Endodermal cell (in vitro differentiated cells): ENCODE measurements around the gene ATIC. TPM values are rescaled to one million over a fixed set of nuclear protein-coding genes. Genes with fewer than 3 reads are reported as not detected.

Experiments
- DNase-seq: peaks from one replicate; pipeline ENCODE4 v3.0.0-alpha.2; 2017
- H3K27ac ChIP-seq: 2 replicates; pipeline ENCODE4 v1.5.1; 2013; ENCODE audit warnings: mild to moderate bottlenecking, low read depth, low read length, moderate library complexity
- H3K27me3 ChIP-seq: 2 replicates; pipeline ENCODE4 v1.6.1; 2013; ENCODE audit warnings: mild to moderate bottlenecking, low read length, moderate library complexity; ENCODE audit not compliant: insufficient read depth, control insufficient read depth, poor library complexity, severe bottlenecking
- H3K36me3 ChIP-seq: 2 replicates; pipeline ENCODE4 v1.7.0; 2013; ENCODE audit warnings: mild to moderate bottlenecking, low read length, moderate library complexity; ENCODE audit not compliant: control insufficient read depth, insufficient read depth
- H3K4me1 ChIP-seq: one replicate; pipeline ENCODE4 v1.7.0; 2013; ENCODE audit warnings: low read length; ENCODE audit not compliant: control insufficient read depth, insufficient read depth
- H3K4me3 ChIP-seq: 2 replicates; pipeline ENCODE4 v1.5.1; 2013; ENCODE audit warnings: mild to moderate bottlenecking, low read length, moderate library complexity
- H3K9ac ChIP-seq: 2 replicates; pipeline ENCODE4 v1.6.1; 2013; ENCODE audit warnings: mild to moderate bottlenecking, low read length, moderate library complexity; ENCODE audit not compliant: poor library complexity, severe bottlenecking; ENCODE audit errors: extremely low read depth
- H3K9me3 ChIP-seq: 2 replicates; pipeline ENCODE4 v1.6.1; 2013; ENCODE audit warnings: mild to moderate bottlenecking, low read length, moderate library complexity; ENCODE audit not compliant: control insufficient read depth
- H3K27ac Mint-ChIP-seq: 2 replicates; pipeline ENCODE4 v1.8.0; 2020; ENCODE audit warnings: mixed read lengths
- H3K27me3 Mint-ChIP-seq: 2 replicates; pipeline ENCODE4 v1.8.0; 2021; ENCODE audit warnings: mild to moderate bottlenecking, mixed read lengths; ENCODE audit not compliant: insufficient read depth
- H3K36me3 Mint-ChIP-seq: 2 replicates; pipeline ENCODE4 v1.8.0; 2020; ENCODE audit warnings: low read depth, mixed read lengths
- H3K4me1 Mint-ChIP-seq: 2 replicates; pipeline ENCODE4 v1.8.0; 2020; ENCODE audit warnings: mixed read lengths
- H3K4me3 Mint-ChIP-seq: 2 replicates; pipeline ENCODE4 v1.8.0; 2020; ENCODE audit warnings: mild to moderate bottlenecking, moderate library complexity, mixed read lengths
- H3K9me3 Mint-ChIP-seq: 2 replicates; pipeline ENCODE4 v1.8.0; 2020; ENCODE audit warnings: mild to moderate bottlenecking, mixed read lengths
- WGBS, 2 experiments: methylation state at CpG; one replicate each; pipeline versions ENCODE4 v1.1.5 to v1.1.7; 2013; ENCODE audit warnings: missing lambda C conversion rate in 2 of 2, mixed read lengths in 1 of 2; ENCODE audit not compliant: insufficient coverage in 1 of 2, insufficient read length in 1 of 2; 5-methylcytosine and 5-hydroxymethylcytosine counted together
- total RNA-seq, 2 donors: library from RNA; stranded (reverse); fragmentation: NEBNext Ultra II Directional in 1 of 2; extraction: Animal tissue kit (Norgen Biotek cat#: 25700) in 1 of 2; gene quantifications; 2 replicates in 1 of 2; 3 replicates in 1 of 2; pipeline ENCODE4 v1.2.1, GENCODE V29; 2021
- TF ChIP-seq, protein P1 (sequence below): fragments of 200-600 bp; sonication (generic); conservative IDR thresholded peaks from 2 replicates; pipeline ENCODE4 v1.5.0; 2021; ENCODE audit warnings: antibody characterized with exemption, mild to moderate bottlenecking

The ATIC gene
- total RNA-seq, 2 donors from 2014 or later, result 185 to 209 TPM

DNA sequence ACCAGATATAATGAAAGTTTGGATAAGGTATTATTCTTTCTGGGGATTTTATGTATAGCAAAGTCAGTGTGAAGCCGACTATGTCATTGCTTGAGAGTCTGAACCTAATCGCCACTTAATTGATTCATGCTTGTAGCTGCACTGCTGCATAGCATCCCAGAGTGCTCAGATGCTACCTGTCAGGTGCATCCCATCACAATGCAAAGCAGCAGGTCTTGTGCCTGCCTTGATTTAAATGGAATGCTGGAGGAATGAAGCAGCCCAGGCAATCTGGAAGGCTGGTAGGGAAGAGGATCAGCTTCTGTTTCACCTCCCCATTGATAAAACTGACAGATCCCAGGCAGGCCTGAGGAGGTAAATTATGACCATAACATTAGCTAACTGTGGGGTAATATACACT lies 40.4 kb upstream of the ATIC start:
- Histone ChIP-seq H3K4me3 (no peak overlapping the region), H3K4me1 (peaks cover 9% of the 10 kb centered on the region), H3K9ac (no peak overlapping the region), H3K27me3 (no peaks in the 10 kb centered on the region), H3K9me3 (no peaks in the 10 kb centered on the region), H3K36me3 (no peaks in the 10 kb centered on the region), H3K27ac (no peak overlapping the region)
- Mint-ChIP-seq H3K27me3 (no peaks in the 10 kb centered on the region), H3K9me3 (no peaks in the 10 kb centered on the region), H3K4me3 (no peak overlapping the region), H3K36me3 (no peaks in the 10 kb centered on the region), H3K27ac (no peak overlapping the region), H3K4me1 (peaks cover 19% of the 10 kb centered on the region)
- WGBS, 2 experiments, result 92 to 100% methylated on average over 2 of the region's 2 CpGs
- TF ChIP-seq, protein P1, sequence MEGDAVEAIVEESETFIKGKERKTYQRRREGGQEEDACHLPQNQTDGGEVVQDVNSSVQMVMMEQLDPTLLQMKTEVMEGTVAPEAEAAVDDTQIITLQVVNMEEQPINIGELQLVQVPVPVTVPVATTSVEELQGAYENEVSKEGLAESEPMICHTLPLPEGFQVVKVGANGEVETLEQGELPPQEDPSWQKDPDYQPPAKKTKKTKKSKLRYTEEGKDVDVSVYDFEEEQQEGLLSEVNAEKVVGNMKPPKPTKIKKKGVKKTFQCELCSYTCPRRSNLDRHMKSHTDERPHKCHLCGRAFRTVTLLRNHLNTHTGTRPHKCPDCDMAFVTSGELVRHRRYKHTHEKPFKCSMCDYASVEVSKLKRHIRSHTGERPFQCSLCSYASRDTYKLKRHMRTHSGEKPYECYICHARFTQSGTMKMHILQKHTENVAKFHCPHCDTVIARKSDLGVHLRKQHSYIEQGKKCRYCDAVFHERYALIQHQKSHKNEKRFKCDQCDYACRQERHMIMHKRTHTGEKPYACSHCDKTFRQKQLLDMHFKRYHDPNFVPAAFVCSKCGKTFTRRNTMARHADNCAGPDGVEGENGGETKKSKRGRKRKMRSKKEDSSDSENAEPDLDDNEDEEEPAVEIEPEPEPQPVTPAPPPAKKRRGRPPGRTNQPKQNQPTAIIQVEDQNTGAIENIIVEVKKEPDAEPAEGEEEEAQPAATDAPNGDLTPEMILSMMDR, result no peak
- DNase-seq, result peak; percentile 54

DNA sequence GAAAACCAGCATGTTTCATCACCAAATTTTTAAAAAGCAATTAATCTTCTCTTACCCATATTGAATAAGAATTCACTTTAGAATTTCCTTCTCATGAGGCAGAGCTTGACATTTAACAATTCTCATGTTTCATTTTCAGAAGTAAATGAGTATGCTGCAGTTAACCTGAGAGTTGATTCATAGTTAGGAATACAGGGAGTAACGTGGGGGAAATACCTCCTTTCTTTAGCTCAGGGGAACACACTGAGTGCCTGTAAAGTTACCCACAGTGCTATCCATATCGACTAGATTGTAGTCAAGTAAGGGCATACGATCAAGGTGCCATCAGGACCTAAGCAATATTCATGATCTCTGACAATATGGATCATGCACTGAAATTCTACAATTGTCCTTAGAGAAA lies 38.9 kb upstream of the ATIC start:
- Mint-ChIP-seq H3K27me3 (no peaks in the 10 kb centered on the region), H3K36me3 (no peaks in the 10 kb centered on the region), H3K27ac (no peak overlapping the region), H3K4me1 (peaks cover 22% of the 10 kb centered on the region), H3K4me3 (no peak overlapping the region), H3K9me3 (no peaks in the 10 kb centered on the region)
- H3K9me3 ChIP-seq, result no peaks in the 10 kb centered on the region
- H3K4me1 ChIP-seq, result peaks cover 12% of the 10 kb centered on the region
- no peak overlapping the region for H3K9ac ChIP-seq
- no peaks in the 10 kb centered on the region for H3K36me3 ChIP-seq
- no peak for DNase-seq
- H3K27me3 ChIP-seq, result no peaks in the 10 kb centered on the region
- no peak overlapping the region for H3K27ac ChIP-seq
- 94% methylated on average over 2 to 3 of the region's 3 CpGs for whole genome bisulfite sequencing, 2 experiments
- no peak overlapping the region for H3K4me3 ChIP-seq
- TF ChIP-seq, protein P1, result no peak

DNA sequence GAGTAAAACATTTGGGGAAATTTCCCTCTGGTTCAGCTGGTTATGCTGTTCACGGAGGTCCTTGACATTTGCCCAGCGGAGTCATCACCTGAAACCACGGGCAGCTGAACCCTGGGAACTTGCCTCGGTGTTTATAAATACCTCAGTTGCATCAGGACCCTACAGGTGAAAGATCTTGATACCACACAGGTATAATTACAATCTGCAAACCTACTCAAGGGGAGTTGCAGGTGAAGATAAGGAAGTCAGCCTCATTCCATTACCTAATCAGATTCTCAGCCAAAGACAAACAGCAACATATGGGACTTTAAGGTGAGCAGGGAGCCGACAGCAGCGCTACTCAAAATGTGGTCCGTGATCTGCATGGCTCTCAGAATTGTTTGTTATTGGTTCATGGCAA lies 37.0 kb upstream of the ATIC start:
- Histone ChIP-seq H3K36me3 (no peaks in the 10 kb centered on the region), H3K4me3 (no peak overlapping the region), H3K9me3 (no peaks in the 10 kb centered on the region), H3K9ac (no peak overlapping the region), H3K27me3 (no peaks in the 10 kb centered on the region), H3K4me1 (peaks cover 12% of the 10 kb centered on the region), H3K27ac (no peak overlapping the region)
- WGBS, 2 experiments, result 77 to 81% methylated on average over 6 to 7 of the region's 7 CpGs
- Mint-ChIP-seq H3K4me1 (peaks cover 20% of the 10 kb centered on the region), H3K4me3 (no peak overlapping the region), H3K9me3 (no peaks in the 10 kb centered on the region), H3K27me3 (no peaks in the 10 kb centered on the region), H3K36me3 (no peaks in the 10 kb centered on the region), H3K27ac (peak overlapping the region; percentile 32)
- no peak for DNase-seq
- TF ChIP-seq, protein P1, result no peak
